Measurements from ENCODE around the gene FAM83G.

The FAM83G gene

GRCh38 chr17:19000531-19001325 is 3.8 kb downstream of the FAM83G start:
- TF ChIP-seq, protein P1, sequence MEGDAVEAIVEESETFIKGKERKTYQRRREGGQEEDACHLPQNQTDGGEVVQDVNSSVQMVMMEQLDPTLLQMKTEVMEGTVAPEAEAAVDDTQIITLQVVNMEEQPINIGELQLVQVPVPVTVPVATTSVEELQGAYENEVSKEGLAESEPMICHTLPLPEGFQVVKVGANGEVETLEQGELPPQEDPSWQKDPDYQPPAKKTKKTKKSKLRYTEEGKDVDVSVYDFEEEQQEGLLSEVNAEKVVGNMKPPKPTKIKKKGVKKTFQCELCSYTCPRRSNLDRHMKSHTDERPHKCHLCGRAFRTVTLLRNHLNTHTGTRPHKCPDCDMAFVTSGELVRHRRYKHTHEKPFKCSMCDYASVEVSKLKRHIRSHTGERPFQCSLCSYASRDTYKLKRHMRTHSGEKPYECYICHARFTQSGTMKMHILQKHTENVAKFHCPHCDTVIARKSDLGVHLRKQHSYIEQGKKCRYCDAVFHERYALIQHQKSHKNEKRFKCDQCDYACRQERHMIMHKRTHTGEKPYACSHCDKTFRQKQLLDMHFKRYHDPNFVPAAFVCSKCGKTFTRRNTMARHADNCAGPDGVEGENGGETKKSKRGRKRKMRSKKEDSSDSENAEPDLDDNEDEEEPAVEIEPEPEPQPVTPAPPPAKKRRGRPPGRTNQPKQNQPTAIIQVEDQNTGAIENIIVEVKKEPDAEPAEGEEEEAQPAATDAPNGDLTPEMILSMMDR (IDR thresholded peaks at IDR 0.05; ENCODE audit: control insufficient read depth, insufficient read depth, low read depth, low read length, missing control alignments) = no peak
- DNase-seq (ENCODE audit: low read depth) = no peak

GRCh38 chr17:18999911-19000310 is 4.7 kb downstream of the FAM83G start:
- DNase-seq (ENCODE audit: low read depth) = no peak
- no peak overlapping the region for H3K4me3 ChIP-seq (ENCODE audit: control insufficient read depth, low read depth, low read length)
- TF ChIP-seq, protein P1 (IDR thresholded peaks at IDR 0.05; ENCODE audit: control insufficient read depth, insufficient read depth, low read depth, low read length, missing control alignments) = no peak

More at GRCh38 chr17:19000531-19001325, 3.8 kb downstream of the FAM83G start:
- H3K4me3 ChIP-seq (ENCODE audit: control insufficient read depth, low read depth, low read length) = no peak overlapping the region

DNA sequence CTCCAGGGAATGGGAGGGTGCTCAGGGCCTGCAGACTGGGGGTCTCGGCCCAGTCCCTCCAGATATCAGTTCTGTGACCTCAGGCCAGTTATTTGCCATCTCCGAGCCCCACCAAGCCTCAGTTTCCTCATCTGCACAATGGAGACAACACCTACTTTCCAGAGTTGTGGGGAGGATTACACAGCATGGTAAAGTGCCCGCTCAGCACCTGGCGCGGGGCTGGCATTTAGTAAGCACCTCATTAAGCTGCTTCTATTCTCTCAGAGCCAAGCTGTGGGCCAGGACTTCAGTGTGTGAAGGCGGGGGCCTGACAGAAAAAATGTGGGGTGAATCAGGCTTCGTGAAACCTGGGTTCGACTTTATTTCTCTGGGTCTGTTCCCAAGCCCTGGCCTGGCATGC is 5.2 kb downstream of the FAM83G start:
- TF ChIP-seq, protein P1 (IDR thresholded peaks at IDR 0.05; ENCODE audit: control insufficient read depth, insufficient read depth, low read depth, low read length, missing control alignments) = no peak
- no peak overlapping the region for H3K4me3 ChIP-seq (ENCODE audit: control insufficient read depth, low read depth, low read length)
- no peak for DNase-seq (ENCODE audit: low read depth)

DNA sequence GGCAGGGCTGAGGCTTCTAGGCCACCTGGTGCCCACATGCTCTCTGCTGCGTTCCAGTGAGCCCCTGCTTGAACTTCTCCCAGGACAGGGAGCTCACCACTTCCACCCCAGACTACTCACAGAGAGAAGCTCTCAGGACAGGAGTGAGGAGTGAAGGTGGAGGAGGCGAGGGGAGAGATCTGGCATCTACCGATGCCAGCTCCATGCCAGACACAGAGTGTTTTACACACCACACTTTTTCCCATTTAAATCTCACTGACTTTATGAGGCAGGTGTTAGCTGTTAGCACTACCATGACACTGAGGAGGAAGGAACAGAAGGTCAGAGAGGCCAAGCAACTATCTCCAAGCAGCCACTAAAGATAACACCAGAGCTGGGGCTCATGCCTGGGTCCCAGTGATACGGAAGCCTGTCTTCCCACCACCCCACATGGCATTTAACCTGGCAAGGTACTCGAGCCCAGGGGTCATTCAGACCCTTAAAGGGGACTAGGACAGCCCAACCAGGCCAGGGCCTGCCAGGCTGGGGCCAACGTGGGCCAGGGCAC is 6.8 kb downstream of the FAM83G start:
- no peak for DNase-seq (ENCODE audit: low read depth)
- H3K4me3 ChIP-seq (ENCODE audit: control insufficient read depth, low read depth, low read length) = no peak overlapping the region
- TF ChIP-seq, protein P1 (IDR thresholded peaks at IDR 0.05; ENCODE audit: control insufficient read depth, insufficient read depth, low read depth, low read length, missing control alignments) = no peak

DNA sequence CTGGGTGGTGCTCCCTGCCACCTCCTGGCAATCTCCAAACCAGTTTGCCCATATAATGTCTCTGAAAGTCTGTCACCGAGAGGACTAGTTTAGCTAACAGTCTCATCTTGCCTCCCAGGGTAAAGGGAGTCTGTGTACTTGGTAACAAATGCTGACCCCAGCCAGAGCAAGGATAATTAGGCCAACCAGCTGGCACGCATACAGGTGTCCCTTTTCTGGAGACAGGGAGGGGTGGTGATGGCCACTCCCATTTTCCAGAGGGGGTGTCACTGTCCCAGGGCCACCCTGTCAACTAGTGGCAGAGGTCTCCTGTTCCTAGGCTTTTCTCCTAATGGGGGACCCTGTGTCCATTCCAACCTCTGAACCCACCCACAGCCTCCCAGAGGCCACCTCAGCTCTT is 8.1 kb downstream of the FAM83G start:
- TF ChIP-seq, protein P1 (IDR thresholded peaks at IDR 0.05; ENCODE audit: control insufficient read depth, insufficient read depth, low read depth, low read length, missing control alignments) = no peak
- DNase-seq (ENCODE audit: low read depth) = no peak
- H3K4me3 ChIP-seq (ENCODE audit: control insufficient read depth, low read depth, low read length) = no peak overlapping the region

DNA sequence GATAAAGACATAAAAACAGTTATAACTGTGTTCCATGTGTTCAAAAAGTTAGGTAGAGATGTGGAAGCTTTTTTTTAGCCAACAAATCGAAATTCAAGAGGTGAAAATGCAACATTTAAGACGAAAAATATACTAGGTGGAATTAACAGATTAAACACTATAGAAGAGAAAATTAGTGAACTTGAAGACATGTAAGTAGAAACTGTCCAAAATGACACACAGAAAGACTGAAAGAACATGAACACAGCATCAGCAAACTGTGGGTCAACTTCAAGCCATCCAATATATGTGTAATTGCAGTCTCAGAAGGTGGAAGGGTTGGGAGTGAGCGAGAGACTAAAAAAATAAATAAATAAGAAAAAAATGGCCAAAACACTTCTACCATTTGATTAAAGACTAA is 9.3 kb downstream of the FAM83G start:
- H3K4me3 ChIP-seq (ENCODE audit: control insufficient read depth, low read depth, low read length) = no peak overlapping the region
- DNase-seq (ENCODE audit: low read depth) = no peak
- TF ChIP-seq, protein P1 (IDR thresholded peaks at IDR 0.05; ENCODE audit: control insufficient read depth, insufficient read depth, low read depth, low read length, missing control alignments) = no peak

Data from AG09309 (cell line).